ENCODE results near the gene HGD. TPM values are rescaled to one million over a fixed set of nuclear protein-coding genes. Genes with fewer than 3 reads are reported as not detected.
A peak's percentile ranks its signal among the peaks of the same experiment; 100 is the strongest.
"Not testable (repeated sequence)": the region's sequence is repeated elsewhere in the genome, so short reads cannot be mapped to it uniquely, and the experiment has no call there.

Gene HGD
- total RNA-seq, 2 experiments from 2014 or later = not detected

- CTCF ChIA-PET = interaction anchor here (0.7 kb wide), 1 partner anchor 58 kb away, joined by 3 read pairs; no protein-coding TSS in a partner anchor
- DNase-seq; H3K36me3 Mint-ChIP-seq (ENCODE audit: low read depth); intact Hi-C loops (cut with micrococcal nuclease); H3K4me3 Mint-ChIP-seq; H3K4me1 Mint-ChIP-seq (ENCODE audit: low read depth); H3K9me3 Mint-ChIP-seq; H3K27ac Mint-ChIP-seq; H3K27me3 Mint-ChIP-seq (ENCODE audit: low read depth): not testable (repeated sequence)
Observed at GRCh38 chr3:120616745-120617144, 65.3 kb downstream of the HGD start.

GRCh38 chr3:120615847-120616609 lies 66.0 kb downstream of the HGD start:
- no peaks in the 10 kb centered on the region for H3K9me3 Mint-ChIP-seq
- DNase-seq = no peak
- H3K27me3 Mint-ChIP-seq (ENCODE audit: low read depth) = no peaks in the 10 kb centered on the region
- intact Hi-C loops (cut with micrococcal nuclease) = no loop called here
- H3K27ac Mint-ChIP-seq = no peak overlapping the region
- no peak overlapping the region for H3K4me3 Mint-ChIP-seq
- no peaks in the 10 kb centered on the region for H3K36me3 Mint-ChIP-seq (ENCODE audit: low read depth)
- H3K4me1 Mint-ChIP-seq (ENCODE audit: low read depth) = no peaks in the 10 kb centered on the region
- CTCF ChIA-PET = no interaction called here

GRCh38 chr3:120614765-120615164 lies 67.3 kb downstream of the HGD start:
- intact Hi-C loops (cut with micrococcal nuclease) = no loop called here
- no peak overlapping the region for H3K4me3 Mint-ChIP-seq
- CTCF ChIA-PET = interaction anchor here (0.8 kb wide), 1 partner anchor 75 kb away, joined by 4 read pairs; no protein-coding TSS in a partner anchor
- no peaks in the 10 kb centered on the region for H3K4me1 Mint-ChIP-seq (ENCODE audit: low read depth)
- no peaks in the 10 kb centered on the region for H3K36me3 Mint-ChIP-seq (ENCODE audit: low read depth)
- H3K9me3 Mint-ChIP-seq = no peaks in the 10 kb centered on the region
- no peaks in the 10 kb centered on the region for H3K27me3 Mint-ChIP-seq (ENCODE audit: low read depth)
- DNase-seq = no peak
- H3K27ac Mint-ChIP-seq = no peak overlapping the region

GRCh38 chr3:120608506-120608905 lies 73.5 kb downstream of the HGD start:
- H3K9me3 Mint-ChIP-seq = no peaks in the 10 kb centered on the region
- intact Hi-C loops (cut with micrococcal nuclease) = no loop called here
- CTCF ChIA-PET = no interaction called here
- DNase-seq = no peak
- no peaks in the 10 kb centered on the region for H3K36me3 Mint-ChIP-seq (ENCODE audit: low read depth)
- no peaks in the 10 kb centered on the region for H3K27me3 Mint-ChIP-seq (ENCODE audit: low read depth)
- H3K4me3 Mint-ChIP-seq = no peak overlapping the region
- H3K27ac Mint-ChIP-seq = no peak overlapping the region
- no peaks in the 10 kb centered on the region for H3K4me1 Mint-ChIP-seq (ENCODE audit: low read depth)

- peaks cover 15% of the 10 kb centered on the region for H3K36me3 Mint-ChIP-seq (ENCODE audit: low read depth)
- H3K4me3 Mint-ChIP-seq = no peak overlapping the region
- H3K27me3 Mint-ChIP-seq (ENCODE audit: low read depth) = no peaks in the 10 kb centered on the region
- intact Hi-C loops (cut with micrococcal nuclease) = no loop called here
- no peak overlapping the region for H3K27ac Mint-ChIP-seq
- CTCF ChIA-PET = interaction anchor here (1.1 to 1.6 kb wide), 3 partner anchors 18 to 188 kb away, joined by 3 to 4 read pairs (median 3); no protein-coding TSS in a partner anchor
- no peaks in the 10 kb centered on the region for H3K4me1 Mint-ChIP-seq (ENCODE audit: low read depth)
- DNase-seq = no peak
- no peaks in the 10 kb centered on the region for H3K9me3 Mint-ChIP-seq
Observed at GRCh38 chr3:120604784-120605183, 77.3 kb downstream of the HGD start.

GRCh38 chr3:120604382-120604781 lies 77.7 kb downstream of the HGD start:
- Mint-ChIP-seq H3K9me3 (no peaks in the 10 kb centered on the region), H3K4me1 (ENCODE audit: low read depth) (no peaks in the 10 kb centered on the region), H3K27ac (no peak overlapping the region), H3K27me3 (ENCODE audit: low read depth) (no peaks in the 10 kb centered on the region), H3K4me3 (no peak overlapping the region), H3K36me3 (ENCODE audit: low read depth) (peaks cover 15% of the 10 kb centered on the region)
- CTCF ChIA-PET = interaction anchor here (1.1 to 1.6 kb wide), 3 partner anchors 18 to 188 kb away, joined by 3 to 4 read pairs (median 3); no protein-coding TSS in a partner anchor
- no peak for DNase-seq
- intact Hi-C loops (cut with micrococcal nuclease) = no loop called here

- H3K27me3 Mint-ChIP-seq (ENCODE audit: low read depth) = no peaks in the 10 kb centered on the region
- CTCF ChIA-PET = no interaction called here
- no peak for DNase-seq
- intact Hi-C loops (cut with micrococcal nuclease) = no loop called here
- no peak overlapping the region for H3K27ac Mint-ChIP-seq
- H3K36me3 Mint-ChIP-seq (ENCODE audit: low read depth) = peaks cover 15% of the 10 kb centered on the region
- H3K4me1 Mint-ChIP-seq (ENCODE audit: low read depth) = no peaks in the 10 kb centered on the region
- no peaks in the 10 kb centered on the region for H3K9me3 Mint-ChIP-seq
- H3K4me3 Mint-ChIP-seq = no peak overlapping the region
Observed at GRCh38 chr3:120602682-120603081, 79.4 kb downstream of the HGD start.

- DNase-seq = no peak
- no peaks in the 10 kb centered on the region for H3K27me3 Mint-ChIP-seq (ENCODE audit: low read depth)
- peaks cover 18% of the 10 kb centered on the region for H3K36me3 Mint-ChIP-seq (ENCODE audit: low read depth)
- intact Hi-C loops (cut with micrococcal nuclease) = no loop called here
- no peak overlapping the region for H3K4me3 Mint-ChIP-seq
- H3K9me3 Mint-ChIP-seq = no peaks in the 10 kb centered on the region
- H3K4me1 Mint-ChIP-seq (ENCODE audit: low read depth) = no peaks in the 10 kb centered on the region
- H3K27ac Mint-ChIP-seq = no peak overlapping the region
- CTCF ChIA-PET = interaction anchor here (0.9 to 2.2 kb wide), 2 partner anchors 40 to 194 kb away, joined by 4 to 9 read pairs; no protein-coding TSS in a partner anchor
Observed at GRCh38 chr3:120601554-120601953, 80.5 kb downstream of the HGD start.

GRCh38 chr3:120599211-120599610 lies 82.8 kb downstream of the HGD start:
- Mint-ChIP-seq H3K27ac (no peak overlapping the region), H3K4me1 (ENCODE audit: low read depth) (peaks cover 7% of the 10 kb centered on the region), H3K27me3 (ENCODE audit: low read depth) (no peaks in the 10 kb centered on the region), H3K36me3 (ENCODE audit: low read depth) (peaks cover 19% of the 10 kb centered on the region), H3K9me3 (no peaks in the 10 kb centered on the region), H3K4me3 (no peak overlapping the region)
- CTCF ChIA-PET = no interaction called here
- intact Hi-C loops (cut with micrococcal nuclease) = loop anchor here (5.0 to 10.0 kb wide), 4 partner anchors 308 to 1896 kb away; partner anchors contain the start of genes ARHGAP31, CFAP91 and STXBP5L
- DNase-seq = no peak

- H3K27ac Mint-ChIP-seq = no peak overlapping the region
- H3K27me3 Mint-ChIP-seq (ENCODE audit: low read depth) = no peaks in the 10 kb centered on the region
- no peaks in the 10 kb centered on the region for H3K9me3 Mint-ChIP-seq
- H3K36me3 Mint-ChIP-seq (ENCODE audit: low read depth) = peaks cover 13% of the 10 kb centered on the region
- CTCF ChIA-PET = interaction anchor here (0.7 to 2.7 kb wide), 4 partner anchors 32 to 197 kb away, joined by 3 to 10 read pairs (median 8); no protein-coding TSS in a partner anchor
- intact Hi-C loops (cut with micrococcal nuclease) = loop anchor here (2.0 to 10.0 kb wide), 7 partner anchors 310 to 1897 kb away; partner anchors contain the start of genes ARHGAP31, CFAP91, EAF2 and HCLS1
- no peak for DNase-seq
- H3K4me1 Mint-ChIP-seq (ENCODE audit: low read depth) = peaks cover 7% of the 10 kb centered on the region
- H3K4me3 Mint-ChIP-seq = peak overlapping the region; percentile 77
Observed at GRCh38 chr3:120597445-120598049, 84.5 kb downstream of the HGD start.

- Mint-ChIP-seq H3K27me3 (ENCODE audit: low read depth) (no peaks in the 10 kb centered on the region), H3K36me3 (ENCODE audit: low read depth) (peaks cover 11% of the 10 kb centered on the region), H3K4me1 (ENCODE audit: low read depth) (peaks cover 7% of the 10 kb centered on the region), H3K4me3 (peak overlapping the region; percentile 86), H3K27ac (peak overlapping the region; percentile 95), H3K9me3 (no peaks in the 10 kb centered on the region)
- CTCF ChIA-PET = interaction anchor here (1.1 to 2.7 kb wide), 2 partner anchors 36 to 38 kb away, joined by 5 to 9 read pairs; no protein-coding TSS in a partner anchor
- intact Hi-C loops (cut with micrococcal nuclease) = loop anchor here (1.0 to 10.0 kb wide), 13 partner anchors 36 to 1898 kb away; partner anchors contain the start of genes ARHGAP31, CFAP91, EAF2 and GTF2E1
- no peak for DNase-seq
Observed at GRCh38 chr3:120596853-120597223, 85.2 kb downstream of the HGD start.

GRCh38 chr3:120596116-120596852 lies 85.8 kb downstream of the HGD start, which contains the start of gene NDUFB4:
Gene NDUFB4, plus strand, starts transcription at chr3:120596336. Its CDS starts 24 bp downstream, at chr3:120596360.
- H3K27me3 Mint-ChIP-seq (ENCODE audit: low read depth) = no peaks in the 10 kb centered on the region

More at GRCh38 chr3:120596116-120596852, 85.8 kb downstream of the HGD start, which contains the start of gene NDUFB4:
- DNase-seq = peak; percentile 97
- Mint-ChIP-seq H3K4me3 (peak within 1 kb of the TSS; percentile 86), H3K27ac (peak within 1 kb of the TSS; percentile 95), H3K4me1 (ENCODE audit: low read depth) (peaks cover 7% of the 10 kb centered on the region), H3K36me3 (ENCODE audit: low read depth) (peaks cover 9% of the 10 kb centered on the region), H3K9me3 (no peaks in the 10 kb centered on the region)
- CTCF ChIA-PET = interaction anchor here (0.6 to 2.7 kb wide), 8 partner anchors 29 to 351 kb away, joined by 3 to 9 read pairs (median 4); partner anchors contain the start of gene GTF2E1
- intact Hi-C loops (cut with micrococcal nuclease) = loop anchor here (1.0 to 10.0 kb wide), 13 partner anchors 35 to 1899 kb away; partner anchors contain the start of genes ARHGAP31, CFAP91, EAF2 and GTF2E1
